Left ventricle myocardium inferior (tissue), 1 donor: ENCODE results near the gene THADA. TPM values are rescaled to one million over a fixed set of nuclear protein-coding genes. Genes with fewer than 3 reads are reported as not detected.
"Not testable (repeated sequence)": the region's sequence is repeated elsewhere in the genome, so short reads cannot be mapped to it uniquely, and the experiment has no call there.

Experiments
- DNase-seq: peaks from one replicate; pipeline ENCODE4 v3.0.0-alpha.2; 2020
- H3K27ac ChIP-seq: fragments of 200-600 bp; replicated peaks from 2 replicates; pipeline ENCODE4 v1.8.0; 2021
- H3K27me3 ChIP-seq: fragments of 200-600 bp; 2 replicates; pipeline ENCODE4 v1.8.0; 2021; ENCODE audit warnings: low read depth
- H3K36me3 ChIP-seq: fragments of 200-600 bp; 2 replicates; pipeline ENCODE4 v1.8.0; 2021
- H3K4me1 ChIP-seq: fragments of 200-600 bp; 2 replicates; pipeline ENCODE4 v1.8.0; 2021
- H3K4me3 ChIP-seq: fragments of 200-600 bp; 2 replicates; pipeline ENCODE4 v1.8.0; 2021; ENCODE audit warnings: mild to moderate bottlenecking, moderate library complexity
- H3K9me3 ChIP-seq: fragments of 200-600 bp; replicated peaks from 2 replicates; pipeline ENCODE4 v1.8.0; 2021
- CTCF ChIP-seq: fragments of 200-600 bp; IDR thresholded peaks from 2 replicates; pipeline ENCODE4 v1.8.0; 2021; ENCODE audit warnings: antibody characterized with exemption, mild to moderate bottlenecking, borderline replicate concordance
- intact Hi-C: fragments of 100-400 bp; cut with micrococcal nuclease; formaldehyde crosslinking; loops from one replicate; pipeline ENCODE4 v1.11.0; 2022
- total RNA-seq: library from RNA; stranded (reverse); fragmentation: NEBNext Ultra II Directional; extraction: Animal tissue kit (Norgen Biotek cat#: 25700); gene quantifications from one replicate; pipeline ENCODE4 v1.2.1, GENCODE V29; 2021
- donor health status: DM: no; HTN: yes; CAD: no; lungs with severe emphysema.

Gene THADA
- total RNA-seq, 1 donor from 2014 or later = 15.4 TPM

GRCh38 chr2:43300222-43300621 lies 295.6 kb downstream of the THADA start:
- H3K27me3 ChIP-seq = no peaks in the 10 kb centered on the region
- no peak for DNase-seq
- intact Hi-C loops = no loop called here
- peaks cover 57% of the 10 kb centered on the region for H3K4me1 ChIP-seq
- no peak overlapping the region for H3K4me3 ChIP-seq
- no peaks in the 10 kb centered on the region for H3K9me3 ChIP-seq
- H3K27ac ChIP-seq = peak overlapping the region; percentile 85
- no peaks in the 10 kb centered on the region for H3K36me3 ChIP-seq
- TF ChIP-seq CTCF = no peak

DNA sequence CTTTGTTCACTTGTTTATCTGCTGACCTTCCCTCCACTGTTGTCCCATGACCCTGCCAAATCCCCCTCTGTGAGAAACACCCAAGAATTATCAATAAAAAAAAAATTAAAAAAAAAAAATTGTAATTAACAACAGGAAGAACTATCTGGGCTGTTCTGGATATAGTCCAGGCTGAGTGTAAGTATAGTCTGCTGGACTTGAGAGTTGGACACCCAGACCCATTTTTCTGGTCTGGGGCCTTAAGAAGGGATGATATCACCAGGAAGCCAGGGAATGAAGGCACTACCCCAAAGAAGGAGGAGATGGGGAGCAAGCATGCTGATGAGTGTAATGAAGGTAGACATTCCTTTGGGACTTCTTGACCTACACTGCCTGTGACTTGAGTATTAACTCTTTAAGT lies 297.3 kb downstream of the THADA start:
- no peak overlapping the region for H3K4me3 ChIP-seq
- no peaks in the 10 kb centered on the region for H3K27me3 ChIP-seq
- no peak for TF ChIP-seq CTCF
- no peak overlapping the region for H3K27ac ChIP-seq
- no peaks in the 10 kb centered on the region for H3K36me3 ChIP-seq
- H3K9me3 ChIP-seq = no peaks in the 10 kb centered on the region
- DNase-seq = no peak
- H3K4me1 ChIP-seq = peaks cover 57% of the 10 kb centered on the region
- intact Hi-C loops = no loop called here

- H3K27ac ChIP-seq, intact Hi-C loops, H3K36me3 ChIP-seq, DNase-seq, H3K27me3 ChIP-seq, H3K4me3 ChIP-seq, H3K9me3 ChIP-seq: not testable (repeated sequence)
- H3K4me1 ChIP-seq = peaks cover 57% of the 10 kb centered on the region
Observed at GRCh38 chr2:43297740-43298139, 298.1 kb downstream of the THADA start.

DNA sequence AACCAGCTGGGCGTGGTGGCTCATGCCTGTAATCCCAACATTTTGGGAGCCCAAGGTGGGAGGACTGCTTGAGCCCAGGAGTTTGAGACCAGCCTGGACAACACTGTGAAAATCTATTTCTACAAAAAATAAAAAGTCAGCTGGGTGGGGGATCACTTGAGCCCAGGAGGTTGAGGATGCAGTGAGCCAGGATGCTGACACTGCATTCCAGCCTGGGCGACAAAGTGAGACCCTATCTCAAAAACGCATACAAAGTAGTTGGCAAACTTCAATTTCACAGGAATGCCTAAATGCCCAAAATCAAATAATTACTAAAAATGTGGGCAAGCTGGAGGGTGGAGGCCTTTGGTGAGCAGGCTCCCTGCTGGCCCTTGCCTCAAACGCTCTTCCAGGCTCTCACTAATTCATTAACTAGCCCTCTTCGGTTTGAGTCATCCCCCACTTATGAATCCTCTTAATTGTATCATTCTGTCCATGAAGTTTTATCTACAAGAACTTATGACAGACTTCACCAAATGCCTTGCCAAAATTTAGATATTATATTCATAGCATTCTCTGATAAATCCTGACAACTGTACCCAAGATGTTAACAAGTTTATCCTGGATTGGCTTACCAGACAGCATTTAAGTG lies 300.8 kb downstream of the THADA start:
- DNase-seq = no peak
- Histone ChIP-seq H3K27me3 (no peaks in the 10 kb centered on the region), H3K27ac (peak overlapping the region; percentile 50), H3K9me3 (no peaks in the 10 kb centered on the region), H3K4me3 (no peak overlapping the region), H3K4me1 (peaks cover 33% of the 10 kb centered on the region), H3K36me3 (peaks cover 13% of the 10 kb centered on the region)
- TF ChIP-seq CTCF = no peak
- intact Hi-C loops = no loop called here

DNA sequence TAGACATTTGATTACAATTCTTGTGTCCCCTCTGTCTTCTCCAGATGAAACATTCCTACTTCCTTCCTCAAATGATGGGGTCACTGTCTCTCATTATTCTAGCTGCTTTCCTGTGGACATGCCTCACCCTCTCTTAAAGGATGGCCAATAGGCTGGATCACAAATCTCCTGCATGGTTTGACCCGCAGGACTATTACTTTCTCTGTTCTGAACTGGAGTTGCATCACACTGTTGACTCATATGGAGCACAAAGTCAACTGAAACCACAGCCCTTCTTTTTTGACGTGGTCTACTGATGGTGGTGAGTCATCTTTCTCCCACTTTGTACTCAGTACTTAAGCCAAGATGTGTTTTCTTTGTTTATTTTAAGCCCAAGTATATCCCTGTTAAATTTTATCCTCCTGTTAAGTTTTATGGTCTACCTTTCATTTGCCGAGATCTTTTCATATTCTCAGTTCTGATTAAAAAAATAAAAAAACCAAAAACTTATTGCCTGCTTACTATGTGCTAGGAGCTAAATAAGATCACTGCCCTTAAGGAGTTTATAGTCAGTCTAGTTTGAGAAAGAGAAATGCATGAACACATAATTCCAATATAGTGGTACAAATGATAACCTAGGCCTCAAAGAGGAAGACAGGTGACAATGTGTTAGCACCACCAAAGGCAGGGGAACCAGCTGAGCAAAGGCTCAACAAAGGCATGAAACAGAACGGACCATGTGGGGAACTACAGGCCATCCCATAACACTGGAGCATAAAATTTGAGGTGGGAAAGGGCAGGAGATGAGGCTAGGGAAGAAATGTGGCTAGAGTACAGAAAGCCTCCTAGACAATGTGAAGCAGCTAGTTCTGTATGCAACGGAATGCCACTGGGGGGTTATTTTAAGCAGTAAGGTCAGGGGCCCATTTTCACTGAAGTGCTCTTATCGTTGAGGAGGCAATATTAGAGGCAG lies 301.8 kb downstream of the THADA start:
- TF ChIP-seq CTCF = no peak
- Histone ChIP-seq H3K4me1 (peaks cover 33% of the 10 kb centered on the region), H3K36me3 (peaks cover 16% of the 10 kb centered on the region), H3K9me3 (no peaks in the 10 kb centered on the region), H3K27ac (peak overlapping the region; percentile 50), H3K4me3 (no peak overlapping the region), H3K27me3 (no peaks in the 10 kb centered on the region)
- DNase-seq = no peak
- intact Hi-C loops = no loop called here
